A673 (cell line): Measurements from ENCODE around the gene YBX2.

Source experiments
- EZH2 ChIP-seq: fragments of 200-600 bp; sonication (generic); IDR thresholded peaks from 2 replicates; pipeline ENCODE4 v1.6.1; 2017; ENCODE audit warnings: borderline replicate concordance, low read depth, mild to moderate bottlenecking, mixed read lengths, antibody characterized with exemption, low read length; ENCODE audit not compliant: poor library complexity, severe bottlenecking
- TF ChIP-seq, protein P1 (sequence below): fragments of 300-800, 200-600 bp; sonication (generic); conservative IDR thresholded peaks from 2 replicates; pipeline ENCODE4 v1.5.1; 2017; ENCODE audit warnings: low read depth, mild to moderate bottlenecking, antibody characterized with exemption, low read length, moderate library complexity, mixed read lengths

DNA sequence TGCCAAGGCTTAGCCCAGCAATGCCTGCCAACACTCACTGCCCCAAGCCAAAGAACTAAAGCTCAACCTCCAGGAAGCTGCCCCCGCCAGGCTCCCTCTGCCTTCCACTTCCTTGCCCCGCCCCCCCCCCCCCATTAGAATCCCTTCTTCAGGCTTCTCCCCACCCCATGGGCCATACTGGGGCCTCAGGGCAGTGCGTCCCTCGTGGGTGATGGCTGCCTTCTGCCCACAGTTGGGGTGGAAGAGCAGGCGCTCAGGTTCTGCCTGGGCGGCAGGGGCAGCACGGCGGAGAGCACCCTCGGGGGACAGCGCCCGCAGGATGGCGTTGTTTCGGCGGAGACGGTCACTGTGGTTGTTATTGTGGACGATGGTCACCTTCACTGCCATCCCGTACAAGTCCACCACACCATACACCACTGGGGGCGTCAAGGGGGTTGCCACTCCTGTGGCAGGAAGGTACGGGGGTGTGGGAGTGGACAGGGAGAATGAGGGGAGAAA is 30.6 kb upstream of the YBX2 start:
- TF ChIP-seq, protein P1, sequence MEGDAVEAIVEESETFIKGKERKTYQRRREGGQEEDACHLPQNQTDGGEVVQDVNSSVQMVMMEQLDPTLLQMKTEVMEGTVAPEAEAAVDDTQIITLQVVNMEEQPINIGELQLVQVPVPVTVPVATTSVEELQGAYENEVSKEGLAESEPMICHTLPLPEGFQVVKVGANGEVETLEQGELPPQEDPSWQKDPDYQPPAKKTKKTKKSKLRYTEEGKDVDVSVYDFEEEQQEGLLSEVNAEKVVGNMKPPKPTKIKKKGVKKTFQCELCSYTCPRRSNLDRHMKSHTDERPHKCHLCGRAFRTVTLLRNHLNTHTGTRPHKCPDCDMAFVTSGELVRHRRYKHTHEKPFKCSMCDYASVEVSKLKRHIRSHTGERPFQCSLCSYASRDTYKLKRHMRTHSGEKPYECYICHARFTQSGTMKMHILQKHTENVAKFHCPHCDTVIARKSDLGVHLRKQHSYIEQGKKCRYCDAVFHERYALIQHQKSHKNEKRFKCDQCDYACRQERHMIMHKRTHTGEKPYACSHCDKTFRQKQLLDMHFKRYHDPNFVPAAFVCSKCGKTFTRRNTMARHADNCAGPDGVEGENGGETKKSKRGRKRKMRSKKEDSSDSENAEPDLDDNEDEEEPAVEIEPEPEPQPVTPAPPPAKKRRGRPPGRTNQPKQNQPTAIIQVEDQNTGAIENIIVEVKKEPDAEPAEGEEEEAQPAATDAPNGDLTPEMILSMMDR = no peak
- no peak for TF ChIP-seq EZH2
